ENCODE data around the gene FCHO2.

GRCh38 chr5:72959257-72959656, 3.4 kb downstream of the FCHO2 start:
- TF ChIP-seq POLR2A (IDR thresholded peaks at IDR 0.05) = no peak
- no peak for TF ChIP-seq CTCF (IDR thresholded peaks at IDR 0.05)
- TF ChIP-seq EP300 (IDR thresholded peaks at IDR 0.05) = no peak

Data from tibial nerve (tissue), 4 donors.